WTC11 (cell line): ENCODE measurements around the gene ST8SIA6. TPM values are rescaled to one million over a fixed set of nuclear protein-coding genes. Genes with fewer than 3 reads are reported as not detected.

Experiments used
- ATAC-seq: fragments of 200-7000 bp; cut with Tn5 transposase; 2 replicates; pipeline ENCODE4 v1.10.0; 2021; ENCODE audit warnings: mild to moderate bottlenecking, moderate library complexity
- CTCF ChIA-PET: fragments of 300-600 bp; sonication (Branson Sonifier 250); formaldehyde crosslinking; loops from one replicate; lab custom pipeline; 2021; ENCODE audit warnings: antibody characterized with exemption; lab: Charles Lee
- POLR2A ChIA-PET: fragments of 350-600 bp; sonication (Branson Sonifier 250); formaldehyde crosslinking; loops from one replicate; lab custom pipeline; 2021; ENCODE audit warnings: antibody characterized with exemption; lab: Charles Lee
- DNase-seq: peaks from one replicate; pipeline ENCODE4 v3.0.0; 2021; ENCODE audit warnings: low spot score
- H3K27ac Mint-ChIP-seq: 2 replicates; pipeline ENCODE4 v1.8.0; 2021; ENCODE audit warnings: mixed read lengths
- H3K27me3 Mint-ChIP-seq: 2 replicates; pipeline ENCODE4 v1.8.0; 2021; ENCODE audit warnings: low read depth, mild to moderate bottlenecking, moderate library complexity, mixed read lengths
- H3K36me3 Mint-ChIP-seq: 2 replicates; pipeline ENCODE4 v1.8.0; 2021; ENCODE audit warnings: mixed read lengths
- H3K4me1 Mint-ChIP-seq: 2 replicates; pipeline ENCODE4 v1.8.0; 2022; ENCODE audit warnings: mixed read lengths
- H3K4me3 Mint-ChIP-seq: 2 replicates; pipeline ENCODE4 v1.8.0; 2021; ENCODE audit warnings: mild to moderate bottlenecking, moderate library complexity, mixed read lengths
- H3K9me3 Mint-ChIP-seq: 2 replicates; pipeline ENCODE4 v1.8.0; 2021; ENCODE audit warnings: mixed read lengths
- CDX4 ChIP-seq: fragments of 250-450 bp; sonication (Bioruptor Pico); IDR thresholded peaks from 2 replicates; pipeline ENCODE4 v1.9.0; 2021; ENCODE audit warnings: moderate library complexity, mild to moderate bottlenecking, inconsistent platforms, borderline replicate concordance
- CREB1 ChIP-seq: sonication (generic); formaldehyde crosslinking; IDR thresholded peaks from 2 replicates; pipeline ENCODE4 v1.8.0; 2023; ENCODE audit warnings: mild to moderate bottlenecking, missing genetic modification reagents
- ESRRA ChIP-seq: sonication (generic); formaldehyde crosslinking; IDR thresholded peaks from 2 replicates; pipeline ENCODE4 v1.8.1; 2022; ENCODE audit warnings: mild to moderate bottlenecking, missing genetic modification reagents, borderline replicate concordance
- HMGA2 ChIP-seq: fragments of 250-450 bp; sonication (Bioruptor Pico); IDR thresholded peaks from 2 replicates; pipeline ENCODE4 v1.4.0; 2021; ENCODE audit warnings: mild to moderate bottlenecking, moderate library complexity
- MAX ChIP-seq: sonication (generic); formaldehyde crosslinking; IDR thresholded peaks from 2 replicates; pipeline ENCODE4 v1.8.0; 2022; ENCODE audit warnings: mild to moderate bottlenecking, missing genetic modification reagents
- OVOL2 ChIP-seq: fragments of 250-450 bp; sonication (Bioruptor Pico); IDR thresholded peaks from 2 replicates; pipeline ENCODE4 v1.9.0; 2021; ENCODE audit warnings: mild to moderate bottlenecking, borderline replicate concordance
- SOX15 ChIP-seq: fragments of 250-450 bp; sonication (Bioruptor Pico); IDR thresholded peaks from 2 replicates; pipeline ENCODE4 v1.9.0; 2021; ENCODE audit warnings: mild to moderate bottlenecking
- TCF7 ChIP-seq: sonication (generic); formaldehyde crosslinking; IDR thresholded peaks from 2 replicates; pipeline ENCODE4 v1.8.0; 2022; ENCODE audit warnings: mild to moderate bottlenecking, low read depth, missing genetic modification reagents, moderate library complexity
- ZNF138 ChIP-seq: sonication (generic); formaldehyde crosslinking; conservative IDR thresholded peaks from 2 replicates; pipeline ENCODE4 v1.8.1; 2022; ENCODE audit warnings: mild to moderate bottlenecking, moderate library complexity, missing genetic modification reagents
- ZNF317 ChIP-seq: sonication (generic); formaldehyde crosslinking; IDR thresholded peaks from 2 replicates; pipeline ENCODE4 v1.8.1; 2023; ENCODE audit warnings: low read depth, mild to moderate bottlenecking, moderate library complexity, missing genetic modification reagents, borderline replicate concordance
- ZNF512 ChIP-seq: sonication (generic); formaldehyde crosslinking; IDR thresholded peaks from 2 replicates; pipeline ENCODE4 v1.8.1; 2022; ENCODE audit warnings: missing genetic modification reagents, borderline replicate concordance
- ZNF671 ChIP-seq: fragments of 250-450 bp; sonication (Bioruptor Pico); IDR thresholded peaks from 2 replicates; pipeline ENCODE4 v1.8.0; 2021; ENCODE audit warnings: mild to moderate bottlenecking
- total RNA-seq: library from RNA; stranded (reverse); gene quantifications from 3 replicates; pipeline ENCODE4 v1.2.3, GENCODE V29; 2021
- TF ChIP-seq, protein P1 (sequence below): sonication (generic); formaldehyde crosslinking; IDR thresholded peaks from 2 replicates; pipeline ENCODE4 v1.8.1; 2022; ENCODE audit warnings: low read depth, mild to moderate bottlenecking, moderate library complexity, missing genetic modification reagents, borderline replicate concordance
- TF ChIP-seq, protein P2 (sequence below): sonication (generic); formaldehyde crosslinking; conservative IDR thresholded peaks from 2 replicates; pipeline ENCODE4 v1.8.1; 2023; ENCODE audit warnings: mild to moderate bottlenecking, low read depth, missing genetic modification reagents, moderate library complexity
- TF ChIP-seq, protein P3 (sequence below): sonication (generic); formaldehyde crosslinking; IDR thresholded peaks from 2 replicates; pipeline ENCODE4 v1.8.0; 2023; ENCODE audit warnings: missing genetic modification reagents, mild to moderate bottlenecking, borderline replicate concordance
- TF ChIP-seq, protein P4 (sequence below): sonication (generic); formaldehyde crosslinking; IDR thresholded peaks from 2 replicates; pipeline ENCODE4 v1.8.1; 2022; ENCODE audit warnings: low read depth, missing genetic modification reagents, borderline replicate concordance
- TF ChIP-seq, protein P5 (sequence below): sonication (generic); formaldehyde crosslinking; conservative IDR thresholded peaks from 2 replicates; pipeline ENCODE4 v1.8.1; 2022; ENCODE audit warnings: mild to moderate bottlenecking, missing genetic modification reagents

The ST8SIA6 gene
- total RNA-seq, 1 experiment from 2014 or later: 3.5 TPM

DNA sequence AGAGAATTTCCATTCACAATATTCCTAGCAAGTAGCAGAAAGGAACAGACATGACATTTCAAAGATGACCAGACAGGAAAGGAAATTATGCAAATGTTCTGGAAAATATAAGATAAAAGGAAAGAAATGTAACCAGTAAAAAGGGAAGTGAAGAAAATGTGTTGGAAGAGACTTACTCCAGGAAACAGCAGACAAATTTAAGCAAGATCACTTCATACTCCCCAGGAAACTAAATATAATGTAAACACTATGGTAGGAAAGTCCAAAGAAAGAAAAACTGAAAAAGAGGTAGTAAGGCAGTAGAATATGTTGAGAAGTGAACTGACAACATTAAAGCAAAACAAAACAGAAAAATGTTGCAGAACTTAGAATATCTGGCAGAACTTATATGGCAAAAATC lies 6.4 kb upstream of the ST8SIA6 start:
- TF ChIP-seq TCF7 (CRISPR knock-in tag) (no peak), SOX15 (no peak), ESRRA (no peak), CREB1 (CRISPR knock-in tag) (no peak), HMGA2 (no peak), OVOL2 (CRISPR knock-in tag) (no peak), CDX4 (CRISPR knock-in tag) (no peak), ZNF671 (CRISPR knock-in tag) (no peak), ZNF512 (CRISPR knock-in tag) (no peak), ZNF317 (no peak), MAX (CRISPR knock-in tag) (no peak), ZNF138 (no peak)
- TF ChIP-seq, protein P1, sequence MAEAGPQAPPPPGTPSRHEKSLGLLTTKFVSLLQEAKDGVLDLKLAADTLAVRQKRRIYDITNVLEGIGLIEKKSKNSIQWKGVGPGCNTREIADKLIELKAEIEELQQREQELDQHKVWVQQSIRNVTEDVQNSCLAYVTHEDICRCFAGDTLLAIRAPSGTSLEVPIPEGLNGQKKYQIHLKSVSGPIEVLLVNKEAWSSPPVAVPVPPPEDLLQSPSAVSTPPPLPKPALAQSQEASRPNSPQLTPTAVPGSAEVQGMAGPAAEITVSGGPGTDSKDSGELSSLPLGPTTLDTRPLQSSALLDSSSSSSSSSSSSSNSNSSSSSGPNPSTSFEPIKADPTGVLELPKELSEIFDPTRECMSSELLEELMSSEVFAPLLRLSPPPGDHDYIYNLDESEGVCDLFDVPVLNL: no peak
- TF ChIP-seq, protein P2, sequence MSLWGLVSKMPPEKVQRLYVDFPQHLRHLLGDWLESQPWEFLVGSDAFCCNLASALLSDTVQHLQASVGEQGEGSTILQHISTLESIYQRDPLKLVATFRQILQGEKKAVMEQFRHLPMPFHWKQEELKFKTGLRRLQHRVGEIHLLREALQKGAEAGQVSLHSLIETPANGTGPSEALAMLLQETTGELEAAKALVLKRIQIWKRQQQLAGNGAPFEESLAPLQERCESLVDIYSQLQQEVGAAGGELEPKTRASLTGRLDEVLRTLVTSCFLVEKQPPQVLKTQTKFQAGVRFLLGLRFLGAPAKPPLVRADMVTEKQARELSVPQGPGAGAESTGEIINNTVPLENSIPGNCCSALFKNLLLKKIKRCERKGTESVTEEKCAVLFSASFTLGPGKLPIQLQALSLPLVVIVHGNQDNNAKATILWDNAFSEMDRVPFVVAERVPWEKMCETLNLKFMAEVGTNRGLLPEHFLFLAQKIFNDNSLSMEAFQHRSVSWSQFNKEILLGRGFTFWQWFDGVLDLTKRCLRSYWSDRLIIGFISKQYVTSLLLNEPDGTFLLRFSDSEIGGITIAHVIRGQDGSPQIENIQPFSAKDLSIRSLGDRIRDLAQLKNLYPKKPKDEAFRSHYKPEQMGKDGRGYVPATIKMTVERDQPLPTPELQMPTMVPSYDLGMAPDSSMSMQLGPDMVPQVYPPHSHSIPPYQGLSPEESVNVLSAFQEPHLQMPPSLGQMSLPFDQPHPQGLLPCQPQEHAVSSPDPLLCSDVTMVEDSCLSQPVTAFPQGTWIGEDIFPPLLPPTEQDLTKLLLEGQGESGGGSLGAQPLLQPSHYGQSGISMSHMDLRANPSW (CRISPR knock-in tag): no peak
- TF ChIP-seq, protein P3, sequence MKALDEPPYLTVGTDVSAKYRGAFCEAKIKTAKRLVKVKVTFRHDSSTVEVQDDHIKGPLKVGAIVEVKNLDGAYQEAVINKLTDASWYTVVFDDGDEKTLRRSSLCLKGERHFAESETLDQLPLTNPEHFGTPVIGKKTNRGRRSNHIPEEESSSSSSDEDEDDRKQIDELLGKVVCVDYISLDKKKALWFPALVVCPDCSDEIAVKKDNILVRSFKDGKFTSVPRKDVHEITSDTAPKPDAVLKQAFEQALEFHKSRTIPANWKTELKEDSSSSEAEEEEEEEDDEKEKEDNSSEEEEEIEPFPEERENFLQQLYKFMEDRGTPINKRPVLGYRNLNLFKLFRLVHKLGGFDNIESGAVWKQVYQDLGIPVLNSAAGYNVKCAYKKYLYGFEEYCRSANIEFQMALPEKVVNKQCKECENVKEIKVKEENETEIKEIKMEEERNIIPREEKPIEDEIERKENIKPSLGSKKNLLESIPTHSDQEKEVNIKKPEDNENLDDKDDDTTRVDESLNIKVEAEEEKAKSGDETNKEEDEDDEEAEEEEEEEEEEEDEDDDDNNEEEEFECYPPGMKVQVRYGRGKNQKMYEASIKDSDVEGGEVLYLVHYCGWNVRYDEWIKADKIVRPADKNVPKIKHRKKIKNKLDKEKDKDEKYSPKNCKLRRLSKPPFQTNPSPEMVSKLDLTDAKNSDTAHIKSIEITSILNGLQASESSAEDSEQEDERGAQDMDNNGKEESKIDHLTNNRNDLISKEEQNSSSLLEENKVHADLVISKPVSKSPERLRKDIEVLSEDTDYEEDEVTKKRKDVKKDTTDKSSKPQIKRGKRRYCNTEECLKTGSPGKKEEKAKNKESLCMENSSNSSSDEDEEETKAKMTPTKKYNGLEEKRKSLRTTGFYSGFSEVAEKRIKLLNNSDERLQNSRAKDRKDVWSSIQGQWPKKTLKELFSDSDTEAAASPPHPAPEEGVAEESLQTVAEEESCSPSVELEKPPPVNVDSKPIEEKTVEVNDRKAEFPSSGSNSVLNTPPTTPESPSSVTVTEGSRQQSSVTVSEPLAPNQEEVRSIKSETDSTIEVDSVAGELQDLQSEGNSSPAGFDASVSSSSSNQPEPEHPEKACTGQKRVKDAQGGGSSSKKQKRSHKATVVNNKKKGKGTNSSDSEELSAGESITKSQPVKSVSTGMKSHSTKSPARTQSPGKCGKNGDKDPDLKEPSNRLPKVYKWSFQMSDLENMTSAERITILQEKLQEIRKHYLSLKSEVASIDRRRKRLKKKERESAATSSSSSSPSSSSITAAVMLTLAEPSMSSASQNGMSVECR (CRISPR knock-in tag): no peak
- TF ChIP-seq, protein P4, sequence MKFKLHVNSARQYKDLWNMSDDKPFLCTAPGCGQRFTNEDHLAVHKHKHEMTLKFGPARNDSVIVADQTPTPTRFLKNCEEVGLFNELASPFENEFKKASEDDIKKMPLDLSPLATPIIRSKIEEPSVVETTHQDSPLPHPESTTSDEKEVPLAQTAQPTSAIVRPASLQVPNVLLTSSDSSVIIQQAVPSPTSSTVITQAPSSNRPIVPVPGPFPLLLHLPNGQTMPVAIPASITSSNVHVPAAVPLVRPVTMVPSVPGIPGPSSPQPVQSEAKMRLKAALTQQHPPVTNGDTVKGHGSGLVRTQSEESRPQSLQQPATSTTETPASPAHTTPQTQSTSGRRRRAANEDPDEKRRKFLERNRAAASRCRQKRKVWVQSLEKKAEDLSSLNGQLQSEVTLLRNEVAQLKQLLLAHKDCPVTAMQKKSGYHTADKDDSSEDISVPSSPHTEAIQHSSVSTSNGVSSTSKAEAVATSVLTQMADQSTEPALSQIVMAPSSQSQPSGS (CRISPR knock-in tag): no peak
- TF ChIP-seq, protein P5, sequence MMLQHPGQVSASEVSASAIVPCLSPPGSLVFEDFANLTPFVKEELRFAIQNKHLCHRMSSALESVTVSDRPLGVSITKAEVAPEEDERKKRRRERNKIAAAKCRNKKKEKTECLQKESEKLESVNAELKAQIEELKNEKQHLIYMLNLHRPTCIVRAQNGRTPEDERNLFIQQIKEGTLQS (CRISPR knock-in tag): no peak
- POLR2A ChIA-PET: no interaction called here
- ATAC-seq (no peak), DNase-seq (no peak)
- Mint-ChIP-seq H3K4me1 (peaks cover 20% of the 10 kb centered on the region), H3K4me3 (no peak overlapping the region), H3K27me3 (peaks cover 22% of the 10 kb centered on the region), H3K36me3 (peaks cover 23% of the 10 kb centered on the region), H3K27ac (no peak overlapping the region), H3K9me3 (peaks cover 23% of the 10 kb centered on the region)
- CTCF ChIA-PET: no interaction called here
